ENCODE measurements around the gene PTPRD. TPM values are rescaled to one million over a fixed set of nuclear protein-coding genes. Genes with fewer than 3 reads are reported as not detected.
"Not testable (repeated sequence)": the region's sequence is repeated elsewhere in the genome, so short reads cannot be mapped to it uniquely, and the experiment has no call there.

The PTPRD gene
- polyA plus RNA-seq, 1 donor, result 145 TPM

DNA sequence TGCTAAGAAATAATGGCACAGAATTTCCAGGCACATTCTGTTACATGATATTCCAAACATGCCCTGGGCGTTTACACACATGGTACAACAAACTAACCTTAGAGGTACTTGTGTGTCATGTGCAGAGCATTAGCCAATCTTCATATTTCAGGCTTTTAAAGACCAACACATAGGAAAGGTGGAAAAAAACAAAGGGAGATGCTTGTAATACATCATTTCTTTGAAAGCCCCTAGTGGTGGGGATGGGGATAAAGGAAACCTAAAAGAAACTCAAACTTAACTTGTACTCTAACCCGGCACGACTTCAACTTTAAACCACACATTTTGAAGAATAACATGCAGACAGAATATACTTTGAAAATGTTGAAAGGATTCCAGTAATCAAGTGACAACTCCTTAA is 133.6 kb downstream of the PTPRD start:
- no peak for DNase-seq

DNA sequence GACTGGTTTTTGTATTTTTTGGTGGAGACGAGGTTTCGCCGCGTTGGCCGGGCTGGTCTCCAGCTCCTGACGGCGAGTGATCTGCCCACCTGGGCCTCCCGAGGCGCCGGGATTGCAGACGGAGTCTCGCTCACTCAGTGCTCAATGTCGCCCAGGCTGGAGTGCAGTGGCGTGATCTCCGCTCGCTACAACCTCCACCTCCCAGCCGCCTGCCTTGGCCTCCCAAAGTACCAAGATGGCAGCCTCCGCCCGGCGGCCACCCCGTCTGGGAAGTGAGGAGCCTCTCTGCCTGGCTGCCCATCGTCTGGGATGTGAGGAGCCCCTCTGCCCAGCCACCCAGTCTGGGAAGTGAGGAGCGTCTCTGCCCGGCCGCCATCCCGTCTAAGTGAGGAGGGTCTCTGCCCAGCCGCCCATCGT is 163.6 kb downstream of the PTPRD start:
- not testable (repeated sequence) for DNase-seq

DNA sequence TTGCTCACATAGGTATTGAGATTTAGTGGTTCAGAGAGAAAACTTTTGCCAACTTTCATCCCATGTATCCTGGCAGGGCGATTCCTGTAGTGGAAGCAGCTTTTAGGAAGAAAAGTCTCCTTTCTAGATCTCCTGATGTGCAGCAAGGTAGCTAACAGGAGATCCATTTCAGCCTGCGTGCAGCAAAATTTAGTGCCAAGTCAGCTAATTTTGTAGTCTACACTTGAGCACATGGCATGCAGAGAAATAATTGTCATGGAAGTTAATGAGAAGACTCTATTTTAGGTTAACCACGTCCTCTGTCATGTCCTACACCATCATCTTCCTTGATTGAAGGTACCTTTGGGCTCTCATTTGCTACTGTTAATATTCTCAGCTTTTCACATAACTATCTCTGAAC is 165.8 kb downstream of the PTPRD start:
- no peak for DNase-seq

DNA sequence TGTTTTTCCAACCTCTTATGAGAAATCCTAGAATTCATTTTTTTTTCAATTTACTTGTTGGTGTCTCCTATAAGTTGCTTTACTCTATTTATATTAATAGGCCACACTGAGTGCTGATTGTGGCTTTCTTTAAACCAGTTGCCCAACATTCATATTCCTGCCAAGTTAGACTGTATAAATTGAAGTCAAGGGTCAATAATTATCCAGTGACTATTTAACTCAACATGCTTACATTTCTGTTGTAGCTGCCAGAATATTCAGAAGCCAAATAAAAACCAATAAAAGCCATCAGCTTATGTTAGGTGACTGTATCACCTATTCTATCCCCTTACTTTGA is 169.0 kb downstream of the PTPRD start:
- DNase-seq, result no peak

DNA sequence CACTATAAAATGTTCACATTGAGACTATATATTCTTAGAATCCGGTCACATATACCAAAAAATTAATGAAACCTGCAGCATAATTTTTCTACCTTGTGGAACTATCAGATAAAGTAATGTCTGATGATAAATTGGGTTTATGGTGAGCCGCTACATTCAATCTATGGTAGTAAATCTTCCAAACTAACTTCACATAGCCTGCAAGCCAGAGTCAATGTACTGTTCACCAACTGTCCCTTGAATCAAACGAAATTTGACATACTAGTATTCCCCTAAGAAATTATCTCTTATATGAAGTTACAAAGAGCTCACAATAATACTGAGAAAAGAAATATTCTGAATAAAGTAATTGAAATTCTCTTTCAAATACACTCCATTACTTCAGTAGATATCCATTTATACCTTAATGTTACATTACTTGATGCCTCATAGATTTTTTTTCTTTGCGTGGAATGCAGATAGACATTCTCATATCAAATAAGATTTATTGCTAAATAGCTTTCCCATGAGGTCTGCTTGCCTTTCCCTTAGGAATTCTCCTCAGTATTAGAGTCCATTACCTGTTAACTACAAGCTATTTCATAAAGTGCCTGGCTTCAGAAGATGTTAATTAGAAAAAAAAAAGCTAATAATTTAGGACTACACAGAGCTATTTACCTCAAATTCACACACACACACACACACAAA is 169.5 kb downstream of the PTPRD start:
- DNase-seq, result no peak

DNA sequence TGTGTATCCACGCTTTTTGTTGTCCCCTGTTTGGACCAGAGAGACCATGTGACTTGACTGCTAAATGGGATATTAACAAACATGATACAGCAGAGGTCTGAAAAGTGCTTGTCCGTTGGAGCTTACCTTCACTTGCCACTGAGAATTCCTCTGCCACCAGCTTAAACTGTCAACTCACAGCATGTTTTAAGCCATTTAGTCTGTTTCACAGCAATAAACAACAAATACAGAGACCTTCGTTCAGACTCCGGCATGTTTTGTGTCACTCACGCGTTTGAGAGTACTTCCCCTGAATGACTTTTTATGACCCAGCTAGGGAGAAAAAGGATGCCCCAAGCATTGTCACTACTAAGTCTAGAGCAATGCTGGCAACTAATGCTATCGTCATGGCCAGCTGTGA is 173.8 kb downstream of the PTPRD start:
- DNase-seq, result no peak

DNA sequence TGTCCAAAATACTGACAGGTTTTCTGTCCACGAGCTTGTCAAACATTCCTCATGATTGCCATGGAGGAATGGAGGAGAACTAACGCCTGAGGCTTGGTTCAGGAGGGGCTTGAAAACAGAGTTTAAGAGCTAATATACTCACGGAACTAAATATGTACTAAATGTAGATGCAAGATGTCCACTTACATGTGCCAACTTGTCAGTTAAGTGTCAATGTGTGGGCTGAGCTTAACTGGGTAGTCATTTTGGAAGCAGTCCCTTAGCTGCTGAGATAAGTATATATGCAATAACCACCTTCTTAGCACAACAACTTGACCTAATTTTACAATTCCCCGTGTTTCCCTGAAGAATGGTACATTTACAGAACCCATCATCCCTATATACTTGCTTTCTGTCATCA is 176.0 kb downstream of the PTPRD start:
- no peak for DNase-seq

DNA sequence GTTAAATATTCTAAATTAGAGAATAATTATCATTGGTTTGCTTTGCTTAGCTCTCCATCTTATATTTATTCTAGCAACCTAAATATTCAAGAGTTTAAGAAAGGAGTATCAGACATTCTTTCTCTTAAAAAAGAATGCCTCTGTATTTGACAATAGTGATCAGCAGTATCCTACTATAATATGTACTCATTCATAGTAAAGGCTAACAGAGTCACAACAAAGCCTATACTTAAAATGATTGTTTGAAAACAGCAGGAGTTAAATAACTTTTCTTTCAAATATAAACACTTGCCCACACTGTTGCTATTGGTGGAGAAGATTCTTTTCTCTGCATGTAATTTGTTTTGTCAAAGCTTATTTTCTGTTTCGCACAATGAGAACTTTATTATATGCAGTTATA is 178.4 kb downstream of the PTPRD start:
- no peak for DNase-seq

DNA sequence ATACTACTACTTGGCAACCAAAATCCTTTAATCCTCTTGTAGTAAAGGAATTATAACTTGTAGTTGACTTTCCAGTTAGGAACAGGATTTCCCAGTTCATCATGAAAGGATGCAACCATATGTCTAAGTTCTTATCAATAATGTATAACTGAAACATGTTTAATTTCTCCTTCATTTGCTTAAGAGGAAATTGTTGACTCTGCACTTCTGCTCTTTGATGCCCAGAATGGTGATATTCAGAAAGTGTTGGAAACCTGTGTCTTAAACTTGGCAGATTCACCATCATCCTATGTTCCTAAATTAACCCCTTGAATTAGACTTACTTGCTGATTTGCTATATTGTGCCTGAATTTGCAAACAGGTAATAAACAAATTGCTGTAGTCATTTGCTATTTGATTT is 201.5 kb downstream of the PTPRD start:
- DNase-seq, result no peak

DNA sequence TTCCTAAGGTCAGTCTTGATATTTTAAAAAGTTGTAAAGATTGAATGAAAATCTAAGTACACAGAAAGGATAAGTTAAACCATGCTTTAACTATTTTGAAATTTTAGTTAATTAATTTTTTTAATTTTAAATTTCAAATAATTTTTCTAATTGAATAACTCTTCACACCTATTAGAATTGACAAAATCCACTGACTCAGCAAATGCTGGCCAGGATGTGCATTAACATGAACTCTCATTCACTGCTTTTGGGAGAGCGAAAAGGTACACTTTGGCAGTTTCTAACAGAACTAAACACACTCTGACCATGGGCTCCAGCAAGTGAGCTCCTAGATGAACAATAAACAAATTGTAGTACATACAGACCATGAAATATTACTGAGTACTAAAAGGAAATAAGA is 209.5 kb downstream of the PTPRD start:
- no peak for DNase-seq

DNA sequence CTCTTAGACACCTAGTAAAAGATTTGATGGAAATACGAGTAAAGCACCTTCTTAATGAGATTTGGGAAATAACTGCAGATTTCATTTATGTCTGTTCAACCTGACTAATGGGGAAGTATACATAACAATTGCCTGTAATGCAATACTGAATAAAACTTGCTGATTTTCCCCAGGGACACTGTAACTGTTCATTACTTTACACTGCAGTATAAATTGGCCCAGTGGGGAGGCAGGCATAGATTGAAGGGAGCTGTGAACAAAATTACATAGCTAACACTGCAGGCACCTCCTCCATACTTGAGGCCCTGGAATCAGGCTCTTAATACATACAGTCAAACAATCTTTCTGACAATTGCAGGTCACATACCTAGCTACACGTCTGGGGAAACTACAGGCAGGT is 216.2 kb downstream of the PTPRD start:
- no peak for DNase-seq

DNA sequence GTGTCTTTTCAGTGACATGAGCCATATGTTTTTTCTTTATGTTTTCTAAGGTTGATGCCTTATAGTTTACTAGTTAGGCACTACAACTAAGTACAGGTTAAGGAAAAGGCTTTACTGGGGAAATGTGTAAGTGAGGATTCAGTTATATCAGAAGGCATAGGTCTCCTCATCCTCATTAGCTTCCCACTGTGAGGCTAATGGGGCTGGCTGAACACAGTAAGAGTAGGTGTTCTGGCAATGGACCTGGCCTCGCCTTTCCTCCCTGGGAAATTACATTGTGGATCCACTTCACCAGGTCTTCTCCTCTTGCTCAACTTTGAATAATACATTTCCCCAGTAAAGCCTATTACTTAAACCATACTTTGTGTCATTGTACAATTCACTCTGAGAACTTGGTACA is 225.5 kb downstream of the PTPRD start:
- DNase-seq, result no peak

DNA sequence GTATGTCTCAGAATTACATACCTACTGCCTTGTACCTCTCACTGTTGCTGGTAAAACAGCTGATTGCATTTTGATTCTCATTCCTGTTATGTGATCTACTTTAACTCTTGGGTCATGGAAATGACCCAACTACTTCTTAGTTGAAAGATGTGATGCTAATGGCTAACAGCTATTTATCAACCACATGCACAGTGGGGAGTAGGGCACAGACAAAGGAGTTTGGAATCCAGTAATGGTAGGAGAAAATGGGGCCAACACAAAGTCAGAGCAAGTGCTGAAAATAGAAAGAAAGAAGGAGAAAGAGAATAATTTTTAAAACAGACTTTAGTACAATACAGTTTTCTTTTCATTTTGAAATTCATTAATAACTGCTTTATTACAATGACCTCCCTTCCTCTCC is 241.0 kb downstream of the PTPRD start:
- no peak for DNase-seq

DNA sequence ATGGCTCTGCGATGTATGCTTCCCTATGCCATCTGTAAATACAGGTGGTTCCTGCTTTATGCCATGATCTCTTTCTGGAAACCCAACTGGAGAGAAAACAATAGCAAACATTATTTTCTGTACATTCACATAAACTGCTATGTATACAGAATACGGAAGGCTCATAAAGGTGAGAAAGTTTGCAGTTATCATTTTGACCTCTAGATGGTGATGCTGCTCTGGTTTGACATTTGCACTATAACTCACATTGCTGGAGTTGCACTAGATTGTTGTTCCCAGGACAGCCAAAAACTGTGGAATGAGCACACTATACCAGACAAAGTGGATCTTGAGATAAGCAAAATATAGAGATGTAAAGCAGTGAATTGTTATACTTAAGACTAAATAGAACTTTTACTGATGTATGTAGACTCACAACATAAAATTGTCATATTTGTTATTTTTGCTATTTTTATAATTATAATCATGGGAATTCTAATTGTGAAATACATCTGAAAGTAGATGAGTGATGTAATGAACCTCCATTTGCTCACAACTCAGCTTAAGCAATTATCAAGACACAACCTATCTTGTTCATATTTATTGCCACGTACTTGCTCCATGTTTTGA is 246.5 kb downstream of the PTPRD start:
- DNase-seq, result peak; percentile 40

DNA sequence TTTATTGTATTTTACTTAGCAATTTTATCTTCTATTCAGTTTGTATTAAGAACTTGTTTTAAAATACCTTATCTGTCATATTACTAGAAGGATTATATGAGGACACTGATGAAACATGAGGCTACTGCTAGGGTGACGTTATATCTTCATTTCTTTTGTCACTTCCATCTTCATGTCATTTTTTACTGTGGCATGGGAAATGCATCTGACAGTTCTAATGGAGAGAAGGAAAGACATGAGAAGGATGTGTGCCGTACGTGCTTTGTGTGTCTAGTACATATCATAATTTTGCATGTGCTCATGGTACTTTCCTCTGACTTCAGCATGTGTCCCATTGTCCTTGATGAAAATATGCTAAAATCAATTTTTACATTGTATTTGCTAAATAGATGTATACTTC is 258.2 kb downstream of the PTPRD start:
- no peak for DNase-seq

DNA sequence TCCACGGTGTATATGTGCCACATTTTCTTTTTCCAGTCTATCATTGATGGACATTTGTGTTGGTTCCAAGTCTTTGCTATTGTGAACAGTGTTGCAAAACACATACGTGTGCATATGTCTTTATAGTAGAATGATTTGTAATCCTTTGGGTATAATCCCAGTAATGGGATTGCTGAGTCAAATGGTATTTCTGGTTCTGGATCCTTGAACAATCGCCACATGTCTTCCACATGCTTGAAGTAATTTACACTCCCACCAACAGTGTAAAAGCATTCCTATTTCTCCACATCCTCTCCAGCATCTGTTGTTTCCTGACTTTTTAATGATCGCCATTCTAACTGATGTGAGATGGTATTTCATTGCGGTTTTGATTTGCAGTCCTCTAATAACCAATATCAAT is 267.2 kb downstream of the PTPRD start:
- DNase-seq, result not testable (repeated sequence)

DNA sequence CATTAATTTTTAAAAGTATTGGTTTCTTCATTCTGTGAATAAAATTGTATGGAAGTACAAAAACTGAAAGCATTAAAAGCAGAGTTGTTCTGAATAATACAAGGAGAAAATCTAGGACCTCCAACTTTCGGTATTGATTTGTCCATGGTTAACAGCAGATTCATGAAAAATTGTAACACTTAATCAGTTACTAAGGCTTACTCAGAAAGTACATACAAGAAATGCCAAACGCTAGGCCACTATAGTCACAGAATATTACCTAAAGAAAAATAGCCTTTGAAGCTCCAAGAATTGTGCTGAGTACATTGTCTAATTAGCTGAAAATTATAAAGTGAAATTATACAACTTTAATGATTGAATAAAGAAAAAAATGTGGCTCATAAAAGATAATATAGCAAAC is 271.7 kb downstream of the PTPRD start:
- no peak for DNase-seq

DNA sequence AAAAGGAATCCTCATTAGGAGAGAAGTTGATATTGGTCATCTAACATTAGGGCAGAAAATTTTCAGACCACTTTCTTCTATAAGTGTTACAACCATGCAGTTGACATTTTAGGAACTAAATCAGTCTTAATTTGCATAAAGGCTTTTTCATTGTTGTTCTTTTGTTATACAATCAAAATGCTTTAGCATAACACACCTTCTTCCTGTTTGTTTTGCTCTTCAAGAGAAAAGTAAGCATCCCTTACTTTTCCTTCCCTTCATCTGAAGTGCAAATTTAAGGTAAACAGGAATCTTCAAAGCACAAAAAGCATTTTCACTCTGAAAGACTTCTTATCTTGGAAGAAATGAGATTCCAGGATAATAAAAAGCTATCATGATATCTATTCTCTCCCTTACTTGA is 273.6 kb downstream of the PTPRD start:
- no peak for DNase-seq

DNA sequence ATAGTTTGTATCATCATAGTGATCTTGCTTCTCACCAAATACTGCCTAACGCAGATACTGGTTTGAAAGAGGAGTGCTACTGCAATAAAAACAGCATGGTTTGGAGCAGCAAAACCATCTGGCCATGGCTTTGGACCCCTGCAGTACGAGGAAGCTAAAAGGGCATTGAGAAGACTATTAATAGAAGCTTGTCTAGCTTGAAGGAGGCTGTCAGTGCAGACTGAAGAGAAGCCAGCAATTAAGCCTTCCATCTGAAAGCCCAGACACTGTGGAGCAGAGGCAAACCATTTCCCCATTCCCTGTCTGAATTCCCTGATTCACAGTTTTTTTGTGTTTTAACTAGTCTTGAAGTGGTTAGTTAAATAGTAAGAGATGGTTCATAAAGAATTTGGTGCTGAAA is 281.6 kb downstream of the PTPRD start:
- no peak for DNase-seq

DNA sequence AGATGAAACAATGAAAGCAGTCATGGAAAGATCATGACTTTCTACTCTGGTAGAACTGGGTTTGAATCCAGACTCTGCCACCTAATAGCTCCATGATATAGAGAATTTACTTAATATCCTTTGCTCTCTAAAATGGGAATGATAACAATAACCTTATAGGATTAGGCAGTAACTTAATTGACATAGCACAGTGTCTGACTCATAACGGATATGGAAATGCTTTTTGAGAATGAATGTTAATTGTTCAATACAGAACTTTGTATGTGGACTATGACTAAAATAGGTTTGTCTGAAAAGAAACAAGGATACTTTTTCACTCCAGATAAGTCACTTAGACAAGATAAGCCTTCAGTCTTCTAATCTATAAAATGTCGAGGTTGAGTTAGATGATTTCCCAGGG is 330.7 kb downstream of the PTPRD start:
- DNase-seq, result no peak

DNA sequence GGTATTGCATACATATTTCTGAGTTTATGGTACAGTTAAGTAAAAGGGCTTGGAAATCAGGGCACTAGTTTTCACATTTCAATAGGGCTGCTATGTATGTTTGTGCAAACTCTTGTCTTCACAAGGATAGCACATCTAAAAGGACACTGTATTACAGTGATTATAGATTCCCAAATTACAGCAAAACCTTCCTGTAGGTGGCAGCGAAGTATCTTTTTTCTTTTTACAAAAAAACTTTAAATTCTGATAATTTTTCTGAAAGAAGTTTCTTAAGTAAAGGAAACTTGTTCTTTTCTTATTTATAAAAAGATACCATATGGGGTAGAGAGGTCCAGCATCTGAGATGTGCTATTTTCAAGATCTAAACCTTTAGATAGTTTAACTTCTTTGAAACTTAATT is 337.8 kb downstream of the PTPRD start:
- no peak for DNase-seq

DNA sequence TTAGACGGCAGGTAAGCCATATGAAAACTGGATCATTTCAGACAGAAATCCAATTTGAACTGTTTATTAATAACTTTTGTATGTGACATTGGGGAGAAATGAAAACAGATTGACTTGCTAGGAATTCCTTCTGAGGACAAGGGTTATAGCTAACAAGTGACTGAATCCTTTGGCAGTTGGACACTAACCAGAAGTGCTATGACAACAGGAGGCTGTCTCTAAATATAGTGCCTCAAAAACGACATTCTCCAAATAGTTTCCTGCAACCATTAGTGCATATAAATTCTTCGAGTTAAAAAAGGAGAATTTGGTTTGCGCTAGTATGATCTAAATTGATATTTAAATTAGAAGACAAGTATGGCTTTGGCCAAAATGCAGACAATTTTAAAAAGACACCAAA is 338.6 kb downstream of the PTPRD start:
- peak; percentile 6 for DNase-seq

DNA sequence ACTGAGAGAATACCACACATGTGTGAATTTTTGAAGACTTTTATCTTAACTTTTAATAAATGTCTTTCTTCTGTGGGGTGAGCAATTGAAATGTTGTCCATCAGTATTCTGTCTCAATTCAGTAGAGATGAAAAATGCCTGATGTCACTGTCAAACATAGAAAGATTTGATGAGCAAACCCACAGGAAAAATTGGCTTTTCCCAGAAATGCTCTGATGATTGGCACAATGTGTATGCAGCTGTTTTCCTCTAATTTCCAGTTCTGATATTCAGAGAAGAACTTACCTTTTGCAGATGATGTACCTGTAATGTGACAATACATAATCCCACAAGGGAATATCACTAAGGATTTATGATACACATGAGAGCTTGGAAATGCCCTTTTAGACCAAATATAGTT is 340.0 kb downstream of the PTPRD start:
- no peak for DNase-seq

All from left kidney (tissue), 2 donors.